Stimulated activated CD4-positive, alpha-beta T cell treated with anti-CD3 and anti-CD28 coated beads, TNF-alpha, amount 100 ng/mL, for 24 hours (primary cell): ENCODE measurements around the gene TOP2B.

Source experiments
- DNase-seq, 3 experiments: peaks; one replicate each; pipeline ENCODE4 v3.0.0-alpha.2; 2020; ENCODE audit warnings: low read depth in 3 of 3

The TOP2B gene

GRCh38 chr3:25563601-25564000 lies 101.1 kb downstream of the TOP2B start:
- no peak for DNase-seq

DNA sequence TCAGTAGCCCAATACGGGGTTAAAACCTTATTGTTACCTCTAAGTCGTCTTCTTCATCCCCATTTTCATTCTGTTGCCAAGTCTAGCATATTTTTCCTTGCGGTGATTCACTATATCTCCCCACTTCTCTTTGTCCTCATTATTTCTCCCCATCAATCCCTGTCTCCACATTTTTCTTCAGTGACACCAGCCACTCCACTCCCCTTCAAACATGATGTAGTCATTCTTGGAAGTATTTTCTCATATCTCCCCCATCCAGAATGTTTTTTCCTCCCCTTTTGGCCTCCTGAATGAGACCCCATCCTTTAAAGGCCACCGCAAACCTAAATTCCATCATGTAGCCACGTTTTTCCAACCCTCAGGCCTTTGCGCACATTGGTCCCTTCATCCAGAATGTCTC lies 105.9 kb downstream of the TOP2B start:
- DNase-seq = no peak

GRCh38 chr3:25558121-25558520 lies 106.6 kb downstream of the TOP2B start:
- no peak for DNase-seq

DNA sequence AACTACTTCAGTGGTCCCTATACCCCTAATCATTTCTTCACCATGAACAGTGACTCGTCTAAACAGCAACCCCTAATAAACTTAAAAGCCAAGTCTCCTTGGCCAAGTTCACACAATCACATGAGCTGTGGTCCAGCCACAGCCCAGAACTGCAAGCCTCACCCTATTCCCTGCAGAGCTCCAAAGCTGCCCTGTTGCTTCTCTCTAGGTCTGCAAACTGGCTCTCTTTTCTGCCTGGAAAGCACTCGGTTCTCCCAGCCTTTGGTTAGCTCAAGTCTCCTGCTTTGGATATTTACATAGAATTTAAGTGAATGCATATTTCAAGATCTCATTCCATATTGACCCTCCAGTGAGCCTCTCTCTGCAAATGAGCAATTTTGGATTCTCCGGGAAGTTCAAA lies 107.0 kb downstream of the TOP2B start:
- DNase-seq = no peak

DNA sequence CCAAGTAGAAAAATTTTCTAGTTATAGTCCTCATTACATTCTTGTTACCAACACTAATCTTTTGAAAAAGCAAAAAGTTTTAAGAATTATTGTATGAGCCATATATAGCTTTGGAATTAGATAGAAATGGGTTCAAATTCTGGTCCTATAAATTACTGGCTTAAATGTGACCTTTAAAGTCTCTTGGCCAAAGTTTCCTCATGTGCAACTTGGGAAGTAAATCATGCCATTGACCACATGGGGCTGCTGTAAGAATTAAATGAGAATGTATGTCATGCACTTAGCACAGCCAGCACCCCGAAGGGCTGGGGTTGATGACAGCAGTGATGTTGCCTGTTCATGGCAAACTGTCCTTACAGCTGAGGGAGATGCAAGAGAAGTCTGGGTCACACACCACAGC lies 108.3 kb downstream of the TOP2B start:
- DNase-seq = no peak

GRCh38 chr3:25555695-25556437 lies 108.8 kb downstream of the TOP2B start:
- DNase-seq = no peak

- no peak for DNase-seq
Measured at GRCh38 chr3:25554376-25554775, 110.3 kb downstream of the TOP2B start.

DNA sequence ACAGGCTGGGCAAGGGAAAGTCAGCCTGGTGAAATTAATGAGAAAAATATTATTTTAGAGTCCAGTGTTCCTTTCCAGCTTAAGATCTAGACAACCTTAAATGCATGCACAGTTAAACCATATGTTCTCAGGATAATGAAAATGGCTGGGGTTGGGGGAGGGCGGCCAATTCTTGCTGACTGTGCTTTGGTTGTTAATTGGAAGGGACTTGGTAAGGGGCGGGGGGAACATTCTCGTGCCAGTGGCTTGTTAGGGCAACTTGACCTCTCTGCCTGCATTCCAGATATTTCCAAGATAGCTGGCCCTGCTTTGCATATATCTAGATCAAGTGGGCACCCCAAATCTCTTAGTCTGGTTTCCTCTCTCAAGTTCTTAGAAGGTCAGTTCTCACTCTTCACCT lies 112.5 kb downstream of the TOP2B start:
- no peak for DNase-seq

- DNase-seq = no peak
Measured at GRCh38 chr3:25548836-25549235, 115.9 kb downstream of the TOP2B start.

DNA sequence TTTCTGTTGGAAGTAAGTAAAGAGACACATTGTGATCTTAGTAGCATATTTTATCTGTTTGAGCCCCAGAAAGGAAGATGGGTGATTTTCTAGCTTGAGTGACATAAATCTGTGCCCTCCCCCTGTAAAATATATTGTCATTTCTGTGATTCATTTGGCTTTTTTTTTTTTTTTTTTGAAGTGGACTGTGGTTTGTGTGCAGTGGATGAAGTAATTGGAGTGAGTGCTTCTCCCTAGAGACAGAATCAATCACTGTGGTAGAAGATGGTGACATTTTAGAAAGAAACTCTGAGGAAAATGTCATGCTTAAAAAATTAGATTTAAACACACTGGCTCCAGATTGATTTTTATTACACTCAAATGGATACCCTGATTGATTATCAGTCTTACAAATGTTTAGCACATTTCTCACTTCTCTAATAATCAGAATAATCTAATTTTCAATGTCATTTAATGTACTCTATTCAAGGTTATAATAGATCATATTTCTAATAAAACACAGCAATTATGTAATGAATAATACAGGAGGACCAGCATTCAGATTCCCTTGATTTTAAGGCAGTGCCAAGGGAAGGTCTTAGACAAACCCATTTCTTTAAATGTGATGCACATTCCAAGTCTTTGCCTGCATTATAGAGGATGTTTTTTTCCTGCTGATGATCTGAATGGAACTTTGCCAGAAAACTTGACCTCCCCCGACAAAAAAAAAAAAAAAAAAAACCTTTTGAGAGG lies 116.6 kb downstream of the TOP2B start:
- DNase-seq = no peak
